Activated T-helper 1 cell treated with anti-CD3 and anti-CD28 coated beads, Interleukin-12 subunit alpha, Interleukin-12 subunit beta, Interleukin-2, Interleukin-4 antibody, amounts not matched to agents 30 ng/mL and 10 ng/mL and 1 ng/mL, durations not matched to agents 14 hours and 24 hours and 36 hours (primary cell): ENCODE results near the gene ALG8. TPM values are rescaled to one million over a fixed set of nuclear protein-coding genes. Genes with fewer than 3 reads are reported as not detected.
"Not testable (repeated sequence)": the region's sequence is repeated elsewhere in the genome, so short reads cannot be mapped to it uniquely, and the experiment has no call there.

Experiments
- DNase-seq: peaks from one replicate; pipeline ENCODE4 v3.0.0; 2021; ENCODE audit warnings: low spot score
- H3K27ac Mint-ChIP-seq: one replicate; pipeline ENCODE4 v1.8.0; 2021; ENCODE audit warnings: mild to moderate bottlenecking, mixed read lengths
- H3K27me3 Mint-ChIP-seq: one replicate; pipeline ENCODE4 v1.8.0; 2022; ENCODE audit warnings: mild to moderate bottlenecking, moderate library complexity, mixed read lengths; ENCODE audit not compliant: insufficient read depth
- H3K36me3 Mint-ChIP-seq: one replicate; pipeline ENCODE4 v1.8.0; 2021; ENCODE audit warnings: low read depth, mixed read lengths
- H3K4me1 Mint-ChIP-seq: one replicate; pipeline ENCODE4 v1.8.0; 2021; ENCODE audit warnings: low read depth, mixed read lengths
- H3K4me3 Mint-ChIP-seq: one replicate; pipeline ENCODE4 v1.8.0; 2021; ENCODE audit warnings: mild to moderate bottlenecking, moderate library complexity, mixed read lengths
- H3K9me3 Mint-ChIP-seq: one replicate; pipeline ENCODE4 v1.8.0; 2021; ENCODE audit warnings: mixed read lengths
- intact Hi-C: fragments of 100-400 bp; cut with micrococcal nuclease; formaldehyde crosslinking; loops from one replicate; pipeline ENCODE4 v1.15.1; 2024
- total RNA-seq: library from RNA; stranded (reverse); gene quantifications from 2 replicates; pipeline ENCODE4 v1.2.3, GENCODE V29; 2022

ALG8 gene
- total RNA-seq, 1 donor from 2014 or later, result 57.9 TPM

DNA sequence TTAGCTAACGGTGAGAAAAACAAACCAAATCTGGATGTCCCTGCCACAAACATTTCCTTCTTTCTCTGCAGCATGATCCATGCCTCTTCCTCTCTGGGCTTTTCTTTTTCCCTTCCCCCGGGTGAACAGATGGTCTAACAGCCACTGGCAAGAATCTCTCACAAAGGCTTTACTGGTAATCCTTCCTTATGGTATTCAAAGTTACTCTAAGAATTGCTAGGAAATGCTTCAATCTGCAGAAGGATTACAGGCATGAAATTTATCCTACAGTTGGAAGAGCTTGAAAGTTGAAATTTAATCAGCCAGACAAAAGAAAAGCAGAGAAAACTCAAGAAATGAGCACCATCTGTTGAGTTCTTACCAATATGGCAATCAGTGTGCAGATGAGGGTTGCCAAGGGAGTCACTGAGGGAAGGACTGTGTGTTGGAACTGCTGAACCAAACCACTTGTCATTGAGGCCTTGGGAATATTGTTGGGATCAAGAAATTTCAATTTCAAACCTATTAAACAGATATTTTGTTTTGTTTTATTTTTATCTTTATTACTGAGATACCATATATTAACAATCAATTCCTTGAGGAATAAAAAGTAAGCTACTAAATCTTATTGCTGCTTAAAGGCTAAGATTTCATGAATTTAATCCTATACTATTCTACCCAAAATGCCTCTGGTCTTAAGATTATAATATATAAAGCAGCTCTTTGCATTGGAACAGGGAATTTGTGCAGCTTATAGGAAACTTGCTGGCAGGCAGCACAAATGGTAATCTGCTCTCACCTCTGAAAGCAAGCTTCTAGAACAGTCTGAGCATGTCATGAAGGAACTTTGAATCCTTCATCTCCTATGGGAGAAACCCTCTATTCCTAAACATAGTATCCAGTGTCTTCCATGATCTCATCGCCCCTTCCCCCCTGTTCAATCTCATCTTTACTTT, 30.1 kb downstream of the ALG8 start:
- H3K9me3 Mint-ChIP-seq, result no peaks in the 10 kb centered on the region
- no peak overlapping the region for H3K27ac Mint-ChIP-seq
- H3K27me3 Mint-ChIP-seq, result no peaks in the 10 kb centered on the region
- no peak overlapping the region for H3K4me3 Mint-ChIP-seq
- intact Hi-C loops, result no loop called here
- no peaks in the 10 kb centered on the region for H3K4me1 Mint-ChIP-seq
- peaks cover 36% of the 10 kb centered on the region for H3K36me3 Mint-ChIP-seq
- DNase-seq, result no peak

DNA sequence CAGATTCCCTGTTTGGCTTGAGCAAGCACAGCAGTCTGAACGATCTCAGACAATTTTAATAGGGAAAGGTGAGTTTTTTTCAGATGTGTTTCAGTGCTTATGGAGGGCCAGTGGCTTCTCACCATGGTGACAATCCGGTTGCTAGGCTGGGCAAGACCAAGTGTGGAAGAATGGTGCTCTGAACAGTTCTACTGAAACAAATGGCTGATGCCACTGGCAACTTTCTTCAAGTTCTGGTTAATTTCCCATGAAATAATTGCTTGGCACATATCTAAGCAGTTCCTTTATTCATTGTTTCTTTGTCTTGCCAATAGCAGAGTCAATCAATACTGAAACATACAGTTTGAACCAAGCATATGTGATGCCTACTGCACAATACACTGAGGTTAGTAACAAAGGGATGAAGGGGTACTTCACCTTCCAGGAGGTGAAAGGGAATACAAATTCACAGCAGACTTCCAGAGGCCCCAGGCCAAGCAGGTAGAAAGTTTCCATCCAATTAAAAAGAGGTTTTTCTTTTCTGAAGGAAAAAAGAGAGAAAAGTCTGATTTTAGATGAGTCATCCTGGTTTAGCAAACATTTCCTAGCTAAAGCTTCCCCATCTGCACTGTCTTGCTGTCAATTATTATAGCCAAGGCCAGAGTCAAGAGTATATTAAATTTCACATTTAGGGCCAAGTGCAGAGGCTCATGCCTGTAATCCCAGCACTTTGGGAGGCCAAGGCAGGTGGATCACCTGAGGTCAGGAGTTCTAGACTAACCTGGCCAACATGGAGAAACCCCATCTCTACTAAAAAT, 38.6 kb downstream of the ALG8 start:
- H3K36me3 Mint-ChIP-seq, result peaks cover 38% of the 10 kb centered on the region
- H3K27ac Mint-ChIP-seq, result no peak overlapping the region
- H3K4me3 Mint-ChIP-seq, result no peak overlapping the region
- DNase-seq, result no peak
- intact Hi-C loops, result no loop called here
- H3K27me3 Mint-ChIP-seq, result no peaks in the 10 kb centered on the region
- no peaks in the 10 kb centered on the region for H3K4me1 Mint-ChIP-seq
- H3K9me3 Mint-ChIP-seq, result no peaks in the 10 kb centered on the region

DNA sequence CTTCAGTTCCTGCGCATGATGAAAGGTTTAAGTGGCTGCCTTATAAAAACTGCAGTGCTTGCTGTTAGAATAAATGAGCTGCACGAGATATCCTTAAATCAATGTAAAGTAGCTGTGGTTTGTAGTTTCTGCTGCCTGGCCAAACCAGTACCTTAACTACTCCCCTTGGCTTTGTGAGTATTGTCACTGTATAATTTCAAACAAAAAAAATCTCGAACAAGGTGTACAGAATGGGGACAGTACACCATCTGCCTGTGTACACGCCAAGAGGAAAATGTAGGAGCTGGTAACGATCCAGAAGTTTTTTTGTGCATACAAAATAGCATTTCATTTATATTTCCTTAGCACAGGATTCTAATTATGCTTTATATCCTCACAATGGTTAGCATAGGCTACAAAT, 39.2 kb downstream of the ALG8 start:
- no peak for DNase-seq
- Mint-ChIP-seq H3K9me3 (no peaks in the 10 kb centered on the region), H3K27ac (no peak overlapping the region), H3K36me3 (peaks cover 37% of the 10 kb centered on the region), H3K27me3 (no peaks in the 10 kb centered on the region), H3K4me3 (no peak overlapping the region), H3K4me1 (no peaks in the 10 kb centered on the region)
- intact Hi-C loops, result no loop called here

DNA sequence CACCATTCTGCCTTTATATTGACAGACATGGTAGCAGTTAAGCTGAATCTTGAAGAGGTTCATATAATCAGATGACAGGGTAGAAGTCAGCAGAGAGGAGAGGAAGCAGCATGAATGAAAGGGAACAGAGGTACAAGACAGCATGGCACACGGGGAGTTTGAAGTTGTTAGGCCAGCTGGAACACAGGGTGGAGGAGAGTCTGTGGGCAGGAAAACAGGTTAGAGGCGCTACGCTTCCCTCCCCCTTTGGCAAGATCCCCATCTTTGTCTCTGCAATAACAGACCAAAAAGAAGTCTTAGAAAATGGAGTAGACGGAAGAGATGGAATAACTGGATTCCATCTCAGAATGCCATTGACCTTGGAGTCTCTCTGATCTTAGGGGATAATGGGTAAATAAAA, 39.8 kb downstream of the ALG8 start:
- Mint-ChIP-seq H3K27me3 (no peaks in the 10 kb centered on the region), H3K4me1 (peaks cover 4% of the 10 kb centered on the region), H3K4me3 (no peak overlapping the region), H3K27ac (no peak overlapping the region), H3K9me3 (no peaks in the 10 kb centered on the region), H3K36me3 (peaks cover 38% of the 10 kb centered on the region)
- DNase-seq, result no peak
- intact Hi-C loops, result no loop called here

DNA sequence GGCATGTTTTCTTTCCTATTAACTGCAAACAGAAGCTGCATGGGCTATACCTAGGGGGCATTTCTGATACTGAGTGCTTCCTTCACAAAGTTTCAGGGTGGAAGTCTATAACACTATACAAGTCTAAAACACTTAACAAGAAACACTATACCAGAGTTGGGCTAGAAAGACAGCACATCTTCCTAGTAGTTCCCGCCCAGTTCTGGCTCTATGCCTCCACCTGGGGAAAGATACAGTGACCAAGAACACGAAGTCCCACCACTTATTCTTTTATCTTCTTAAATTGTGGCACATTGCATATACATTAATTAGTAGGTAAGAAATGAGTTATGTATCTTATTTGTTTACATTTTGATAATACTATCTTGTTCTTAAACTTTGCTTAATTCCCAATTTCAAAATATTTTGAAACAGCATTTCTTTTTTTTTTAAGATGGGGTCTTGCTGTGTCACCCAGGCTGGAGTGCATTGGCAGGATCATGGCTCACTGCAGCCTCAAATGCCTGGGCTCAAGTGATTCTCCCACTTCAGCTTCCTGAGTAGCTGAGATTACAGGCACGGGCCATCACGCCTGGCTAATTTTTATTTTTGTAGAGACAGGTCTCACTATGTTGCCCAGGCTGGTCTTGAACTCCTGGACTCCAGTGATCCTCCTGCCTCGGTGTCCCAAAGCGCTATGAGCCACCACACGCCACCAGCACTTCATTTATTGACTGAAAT, 41.6 kb downstream of the ALG8 start:
- H3K27me3 Mint-ChIP-seq, result no peaks in the 10 kb centered on the region
- H3K4me1 Mint-ChIP-seq, result peaks cover 10% of the 10 kb centered on the region
- no peak overlapping the region for H3K4me3 Mint-ChIP-seq
- DNase-seq, result no peak
- intact Hi-C loops, result no loop called here
- no peak overlapping the region for H3K27ac Mint-ChIP-seq
- H3K36me3 Mint-ChIP-seq, result peaks cover 42% of the 10 kb centered on the region
- no peaks in the 10 kb centered on the region for H3K9me3 Mint-ChIP-seq

DNA sequence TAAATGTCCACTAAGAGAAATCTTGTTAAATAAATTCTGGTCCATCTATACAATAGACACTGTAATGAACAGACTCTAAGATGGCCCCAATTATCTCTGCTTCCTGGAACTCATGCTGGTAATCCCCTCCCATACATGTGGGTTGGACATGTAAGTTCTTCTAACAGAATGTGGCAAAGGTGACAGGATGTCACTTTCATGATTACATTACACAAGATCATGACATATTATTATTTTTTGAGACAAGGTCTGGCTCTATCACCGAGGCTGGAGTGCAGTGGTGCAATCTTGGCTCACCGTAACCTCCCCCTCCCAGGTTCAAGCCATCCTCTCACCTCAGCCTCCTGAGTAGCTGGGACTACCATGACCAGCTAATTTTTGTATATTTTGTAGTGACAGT, 45.2 kb downstream of the ALG8 start:
- no peaks in the 10 kb centered on the region for H3K9me3 Mint-ChIP-seq
- intact Hi-C loops, result loop anchor here (1.0 kb wide), 4 partner anchors 15 to 470 kb away; partner anchors contain the start of genes ALG8, KCTD21, NDUFC2 and USP35
- peaks cover 26% of the 10 kb centered on the region for H3K36me3 Mint-ChIP-seq
- H3K27ac Mint-ChIP-seq, result peak overlapping the region; percentile 82
- H3K27me3 Mint-ChIP-seq, result no peaks in the 10 kb centered on the region
- peak; percentile 20 for DNase-seq
- peaks cover 10% of the 10 kb centered on the region for H3K4me1 Mint-ChIP-seq
- H3K4me3 Mint-ChIP-seq, result peak overlapping the region; percentile 11

DNA sequence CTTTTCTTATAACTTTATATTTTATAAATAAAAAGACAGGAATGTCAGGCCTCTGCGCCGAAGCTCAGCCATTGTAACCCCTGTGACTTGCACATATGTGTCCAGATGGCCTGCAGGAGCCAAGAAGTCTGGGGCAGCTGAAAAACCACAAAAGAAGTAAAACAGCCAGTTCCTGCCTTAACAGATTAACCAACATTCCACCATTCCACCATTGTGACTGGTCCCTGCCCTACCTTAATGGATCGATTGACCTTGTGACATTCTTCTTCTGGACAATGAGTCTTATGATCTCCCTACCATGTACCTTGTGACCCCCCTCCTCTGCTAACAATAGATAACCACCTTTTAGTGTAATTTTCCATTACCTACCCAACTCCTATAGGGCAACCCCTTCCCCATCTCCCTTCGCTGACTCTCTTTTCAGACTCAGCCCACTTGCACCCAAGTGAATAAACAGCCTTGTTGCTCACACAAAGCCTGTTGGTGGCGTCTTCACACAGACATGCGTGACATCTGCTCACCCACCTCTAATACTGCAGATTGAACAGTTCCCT, 52.8 kb downstream of the ALG8 start:
- H3K4me3 Mint-ChIP-seq, H3K36me3 Mint-ChIP-seq, H3K9me3 Mint-ChIP-seq, H3K4me1 Mint-ChIP-seq, DNase-seq, H3K27me3 Mint-ChIP-seq, H3K27ac Mint-ChIP-seq, intact Hi-C loops: not testable (repeated sequence)

DNA sequence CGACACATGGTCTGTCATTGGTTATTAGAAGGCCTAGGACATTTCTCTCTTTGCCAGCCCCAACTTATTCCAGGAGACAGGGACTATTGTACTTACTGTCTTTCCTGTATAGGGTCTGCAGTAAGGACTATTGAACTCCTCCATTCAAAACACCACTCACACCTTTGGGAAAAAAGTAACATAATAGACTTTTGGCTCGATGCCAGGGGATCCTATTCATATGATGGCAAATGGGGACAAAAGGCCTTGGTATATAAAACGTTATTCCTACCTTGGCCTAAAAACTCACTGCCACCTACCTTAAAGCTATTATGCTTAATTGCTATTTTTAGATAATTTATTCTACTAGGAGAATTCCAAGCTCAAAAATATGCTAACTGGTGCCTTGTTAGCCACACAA, 53.5 kb downstream of the ALG8 start:
- Mint-ChIP-seq H3K36me3 (no peaks in the 10 kb centered on the region), H3K27me3 (no peaks in the 10 kb centered on the region), H3K27ac (no peak overlapping the region), H3K4me3 (no peak overlapping the region), H3K9me3 (no peaks in the 10 kb centered on the region), H3K4me1 (peaks cover 11% of the 10 kb centered on the region)
- DNase-seq, result no peak
- intact Hi-C loops, result no loop called here

DNA sequence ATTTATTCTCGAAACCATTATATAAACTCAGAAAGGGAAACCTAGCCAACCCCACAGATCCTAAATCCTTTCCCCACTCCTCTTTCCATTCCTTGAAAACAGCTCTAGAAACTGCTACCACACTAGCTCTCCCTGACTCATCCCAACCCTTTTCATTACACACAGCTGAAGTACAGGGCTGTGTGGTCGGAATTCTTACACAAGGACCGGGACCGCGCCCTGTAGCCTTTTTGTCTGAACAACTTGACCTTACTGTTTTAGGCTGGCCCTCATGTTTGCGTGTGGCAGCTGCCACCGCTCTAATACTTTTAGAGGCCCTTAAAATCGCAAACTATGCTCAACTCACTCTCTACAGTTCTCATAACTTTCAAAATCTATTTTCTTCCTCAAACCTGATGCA, 54.9 kb downstream of the ALG8 start:
- H3K27ac Mint-ChIP-seq, H3K9me3 Mint-ChIP-seq, H3K36me3 Mint-ChIP-seq, intact Hi-C loops, H3K4me3 Mint-ChIP-seq, H3K27me3 Mint-ChIP-seq, DNase-seq: not testable (repeated sequence)
- H3K4me1 Mint-ChIP-seq, result peaks cover 19% of the 10 kb centered on the region

DNA sequence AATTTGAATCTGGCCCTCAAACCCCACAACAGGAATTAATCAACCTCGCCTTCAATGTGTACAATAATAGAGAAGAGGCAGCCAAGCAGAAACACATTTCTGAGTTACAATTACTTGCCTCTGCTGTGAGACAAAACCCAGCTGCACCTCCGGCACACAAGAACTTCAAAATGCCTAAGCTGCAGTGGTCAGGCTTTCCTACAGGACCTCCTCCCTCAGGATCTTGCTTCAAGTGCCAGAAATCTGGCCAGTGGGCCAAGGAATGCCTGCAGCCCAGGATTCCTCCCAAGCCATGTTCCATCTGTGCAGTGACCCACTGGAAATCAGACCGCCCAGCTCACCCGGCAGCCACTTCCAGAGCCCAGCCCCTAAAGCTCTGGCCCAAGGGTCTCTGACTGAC, 56.4 kb downstream of the ALG8 start:
- no peaks in the 10 kb centered on the region for H3K27me3 Mint-ChIP-seq
- intact Hi-C loops, result no loop called here
- no peak for DNase-seq
- no peak overlapping the region for H3K27ac Mint-ChIP-seq
- no peak overlapping the region for H3K4me3 Mint-ChIP-seq
- H3K36me3 Mint-ChIP-seq, result peaks cover 4% of the 10 kb centered on the region
- peaks cover 25% of the 10 kb centered on the region for H3K4me1 Mint-ChIP-seq
- no peaks in the 10 kb centered on the region for H3K9me3 Mint-ChIP-seq

DNA sequence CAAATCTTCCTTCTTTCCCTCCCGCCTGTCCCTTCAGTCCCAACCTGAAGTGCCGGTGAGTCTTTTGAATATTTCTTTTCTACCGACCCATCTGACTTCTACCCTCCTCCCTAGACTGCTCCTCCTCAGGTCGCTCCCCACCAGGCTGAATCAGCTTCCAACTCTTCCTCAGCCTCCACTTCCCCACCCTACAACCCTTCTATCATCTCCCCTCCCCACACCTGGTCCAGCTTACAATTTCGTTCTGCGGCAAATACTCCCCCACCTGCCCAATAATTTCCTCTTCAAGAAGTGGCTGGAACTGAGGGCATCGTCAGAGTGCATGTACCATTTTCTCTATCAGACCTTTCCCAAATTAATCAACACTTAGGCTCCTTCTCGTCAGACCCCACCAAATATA, 57.3 kb downstream of the ALG8 start:
- Mint-ChIP-seq H3K4me1 (peaks cover 33% of the 10 kb centered on the region), H3K36me3 (peaks cover 4% of the 10 kb centered on the region), H3K4me3 (peak overlapping the region; percentile 95), H3K27ac (no peak overlapping the region), H3K9me3 (no peaks in the 10 kb centered on the region), H3K27me3 (no peaks in the 10 kb centered on the region)
- intact Hi-C loops, result no loop called here
- no peak for DNase-seq

DNA sequence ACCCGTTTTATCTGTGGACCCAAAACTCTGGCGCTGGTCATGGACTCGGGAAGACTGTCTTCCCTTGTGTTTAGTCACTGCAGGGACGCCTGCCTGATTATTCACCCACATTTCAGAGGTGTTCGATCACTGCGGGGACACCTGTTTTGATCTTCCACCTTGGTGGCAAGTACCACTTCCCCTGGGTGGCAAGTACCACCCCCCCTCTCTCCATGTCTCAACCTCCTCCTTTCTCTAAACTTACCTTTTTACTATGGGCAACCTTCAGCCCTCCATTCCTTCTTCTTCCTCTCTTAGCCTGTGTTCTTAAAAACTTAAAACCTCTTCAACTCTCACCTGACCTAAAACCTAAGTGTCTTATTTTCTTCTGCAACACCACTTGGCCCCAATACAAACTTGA, 57.8 kb downstream of the ALG8 start:
- no peaks in the 10 kb centered on the region for H3K27me3 Mint-ChIP-seq
- no peak for DNase-seq
- peak overlapping the region; percentile 95 for H3K4me3 Mint-ChIP-seq
- intact Hi-C loops, result no loop called here
- peaks cover 6% of the 10 kb centered on the region for H3K36me3 Mint-ChIP-seq
- peak overlapping the region; percentile 36 for H3K27ac Mint-ChIP-seq
- H3K4me1 Mint-ChIP-seq, result peaks cover 37% of the 10 kb centered on the region
- no peaks in the 10 kb centered on the region for H3K9me3 Mint-ChIP-seq
